HCT116 (cell line): Measurements from ENCODE around the gene MESD. TPM values are rescaled to one million over a fixed set of nuclear protein-coding genes. Genes with fewer than 3 reads are reported as not detected.

Experiments
- ATAC-seq: fragments of 200-7000 bp; cut with Tn5 transposase; 2 replicates; pipeline ENCODE4 v1.9.1; 2020; ENCODE audit warnings: mild to moderate bottlenecking, moderate library complexity
- BruUV-seq: library from RNA; stranded (reverse); fragments of 400-500 nt; replicated peaks from 2 replicates; lab custom pipeline; 2021; lab: Mats Ljungman, UMichigan
- CTCF ChIA-PET: fragments of 300-600 bp; sonication (Branson Sonifier 250); formaldehyde crosslinking; loops from one replicate; lab custom pipeline; 2021; ENCODE audit warnings: antibody characterized with exemption; lab: Charles Lee
- POLR2A ChIA-PET: fragments of 300-600, 350-600 bp; sonication (Branson Sonifier 250); formaldehyde crosslinking; loops from one replicate; lab custom pipeline; 2021; ENCODE audit warnings: antibody characterized with exemption; lab: Charles Lee
- RAD21 ChIA-PET, 2 experiments: fragments of 300-600 bp; sonication (Branson Sonifier 250); formaldehyde crosslinking; loops; one replicate each; lab custom pipeline; 2023; ENCODE audit warnings: low total read pairs in 2 of 2; ENCODE audit not compliant: uncharacterized antibody in 2 of 2, unreplicated experiment in 2 of 2, low non-redundant PET in 1 of 2; lab: Charles Lee
- DNase-seq: peaks from one replicate; pipeline ENCODE4 v3.0.0-alpha.2; 2010; ENCODE audit warnings: low read depth, low spot score
- H2AFZ ChIP-seq: fragments of 200-600 bp; shearing (Covaris generic), sonication (generic); 2 replicates; pipeline ENCODE4 v1.6.1; 2017; ENCODE audit warnings: low read depth, mixed run types, mixed read lengths, antibody characterized with exemption, low read length; ENCODE audit not compliant: poor library complexity, severe bottlenecking
- H3K27ac ChIP-seq: 2 replicates; pipeline ENCODE4 v1.5.1; 2012; ENCODE audit warnings: low read depth, low read length
- H3K27me3 ChIP-seq: fragments of 200-600 bp; sonication (generic); 2 replicates; pipeline ENCODE4 v1.6.1; 2016; ENCODE audit warnings: mixed run types, low read length, mixed read lengths; ENCODE audit not compliant: insufficient read depth
- H3K36me3 ChIP-seq, 2 experiments: fragments of 200-500 bp in 1 of 2; fragments of 200-600 bp in 1 of 2; sonication (Bioruptor generic) in 1 of 2; sonication (generic) in 1 of 2; 2 replicates each; pipeline versions ENCODE4 v1.5.1 to v1.6.1; 2014 to 2016; ENCODE audit warnings: low read length in 2 of 2, inconsistent platforms in 1 of 2, mixed read lengths in 1 of 2, mixed run types in 1 of 2; ENCODE audit not compliant: insufficient read depth in 2 of 2, control insufficient read depth in 1 of 2
- H3K4me1 ChIP-seq, 2 experiments: fragments of 200-600 bp in 1 of 2; sonication (generic) in 1 of 2; 2 replicates each; pipeline versions ENCODE4 v1.5.1 to v1.6.1; 2012 to 2017; ENCODE audit warnings: low read length in 2 of 2, inconsistent platforms in 1 of 2, mild to moderate bottlenecking in 1 of 2, mixed read lengths in 1 of 2, mixed run types in 1 of 2, moderate library complexity in 1 of 2; ENCODE audit not compliant: insufficient read depth in 2 of 2, control insufficient read depth in 1 of 2
- H3K4me2 ChIP-seq: fragments of 200-600 bp; sonication (generic); 2 replicates; pipeline ENCODE4 v1.6.1; 2017; ENCODE audit warnings: mixed run types, low read length, mixed read lengths
- H3K4me3 ChIP-seq, 2 experiments: fragments of 200-600 bp in 1 of 2; sonication (generic) in 1 of 2; replicated peaks in 1 of 2; 2 replicates each; pipeline ENCODE4 v1.5.1; 2011 to 2016; ENCODE audit warnings: low read length in 2 of 2, control low read depth in 1 of 2, low read depth in 1 of 2, mild to moderate bottlenecking in 1 of 2, mixed read lengths in 1 of 2, mixed run types in 1 of 2
- H3K79me2 ChIP-seq: fragments of 200-600 bp; sonication (generic); 2 replicates; pipeline ENCODE4 v1.6.1; 2017; ENCODE audit warnings: mild to moderate bottlenecking, mixed run types, low read length, moderate library complexity, mixed read lengths; ENCODE audit not compliant: insufficient read depth
- H3K9ac ChIP-seq: fragments of 200-600 bp; sonication (generic); 2 replicates; pipeline ENCODE4 v1.6.1; 2016; ENCODE audit warnings: low read length, mixed read lengths
- H3K9me2 ChIP-seq: fragments of 200-600 bp; sonication (generic), shearing (Covaris generic); 2 replicates; pipeline ENCODE4 v1.6.1; 2017; ENCODE audit warnings: mixed run types, mild to moderate bottlenecking, moderate library complexity; ENCODE audit not compliant: insufficient read depth
- H3K9me3 ChIP-seq, 2 experiments: fragments of 200-500 bp in 1 of 2; fragments of 200-600 bp in 1 of 2; sonication (Bioruptor generic) in 1 of 2; sonication (generic) in 1 of 2; 2 replicates each; pipeline ENCODE4 v1.6.1; 2014 to 2017; ENCODE audit warnings: low read length in 2 of 2, mixed read lengths in 2 of 2, inconsistent platforms in 1 of 2, low read depth in 1 of 2, mild to moderate bottlenecking in 1 of 2, mixed run types in 1 of 2, moderate library complexity in 1 of 2; ENCODE audit not compliant: control insufficient read depth in 1 of 2, insufficient read depth in 1 of 2
- H4K20me1 ChIP-seq: fragments of 200-600 bp; sonication (generic), shearing (Covaris generic); 2 replicates; pipeline ENCODE4 v1.6.1; 2017; ENCODE audit warnings: mixed run types, mild to moderate bottlenecking, moderate library complexity; ENCODE audit not compliant: insufficient read depth
- CBX3 ChIP-seq: IDR thresholded peaks from 2 replicates; pipeline ENCODE4 v1.6.1; 2012; ENCODE audit warnings: low read depth
- CEBPB ChIP-seq: IDR thresholded peaks from 2 replicates; pipeline ENCODE4 v1.6.1; 2012; ENCODE audit warnings: low read depth
- CTCF ChIP-seq, 3 experiments: fragments of 200-600 bp in 1 of 3; sonication (generic) in 1 of 3; IDR thresholded peaks in 2 of 3; conservative IDR thresholded peaks in 1 of 3; 2 replicates each; pipeline ENCODE4 v1.5.1; 2012 to 2017; ENCODE audit warnings: low read depth in 2 of 3, low read length in 2 of 3, antibody characterized with exemption in 1 of 3, borderline replicate concordance in 1 of 3, control low read depth in 1 of 3, mild to moderate bottlenecking in 1 of 3, mixed read lengths in 1 of 3, mixed run types in 1 of 3, moderate library complexity in 1 of 3; ENCODE audit not compliant: insufficient read depth in 1 of 3
- EGR1 ChIP-seq: IDR thresholded peaks from 2 replicates; pipeline ENCODE4 v1.6.1; 2012; ENCODE audit warnings: low read depth
- ELF1 ChIP-seq: IDR thresholded peaks from 2 replicates; pipeline ENCODE4 v1.6.1; 2012; ENCODE audit warnings: low read depth, borderline replicate concordance
- EZH2phosphoT487 ChIP-seq: fragments of 200-600 bp; IDR thresholded peaks from 2 replicates; pipeline ENCODE4 v1.6.1; 2018; ENCODE audit warnings: antibody characterized with exemption, borderline replicate concordance
- FOSL1 ChIP-seq: IDR thresholded peaks from 2 replicates; pipeline ENCODE4 v1.6.1; 2012; ENCODE audit warnings: low read depth
- JUND ChIP-seq: IDR thresholded peaks from 2 replicates; pipeline ENCODE4 v1.6.1; 2012
- MAX ChIP-seq: IDR thresholded peaks from 2 replicates; pipeline ENCODE4 v1.6.1; 2012
- POLR2A ChIP-seq: IDR thresholded peaks from 2 replicates; pipeline ENCODE4 v1.7.0; 2011; ENCODE audit warnings: borderline replicate concordance; ENCODE audit not compliant: insufficient read depth, insufficient read length; ENCODE audit errors: extremely low read depth
- RAD21 ChIP-seq: IDR thresholded peaks from 2 replicates; pipeline ENCODE4 v1.6.1; 2012; ENCODE audit warnings: low read depth, mild to moderate bottlenecking
- SRF ChIP-seq: IDR thresholded peaks from 2 replicates; pipeline ENCODE4 v1.6.1; 2012; ENCODE audit warnings: low read depth
- TCF7L2 ChIP-seq: IDR thresholded peaks from 2 replicates; pipeline ENCODE4 v1.7.0; 2011; ENCODE audit warnings: borderline replicate concordance, inconsistent platforms; ENCODE audit not compliant: insufficient read depth, insufficient read length; ENCODE audit errors: extremely low read depth
- YY1 ChIP-seq: IDR thresholded peaks from 2 replicates; pipeline ENCODE4 v1.6.1; 2011; ENCODE audit warnings: low read length, low read depth, moderate library complexity, mild to moderate bottlenecking; ENCODE audit not compliant: insufficient replicate concordance; ENCODE audit errors: extremely low read depth
- ZBTB33 ChIP-seq: IDR thresholded peaks from 2 replicates; pipeline ENCODE4 v1.6.1; 2011; ENCODE audit warnings: mild to moderate bottlenecking, low read length, moderate library complexity; ENCODE audit not compliant: insufficient replicate concordance; ENCODE audit errors: extremely low read depth
- ZFX ChIP-seq: fragments of 450-650 bp; IDR thresholded peaks from 2 replicates; pipeline ENCODE4 v1.6.1; 2017
- ZNF274 ChIP-seq: fragments of 200-500 bp; sonication (Bioruptor generic); IDR thresholded peaks from 2 replicates; pipeline ENCODE4 v1.6.1; 2014; ENCODE audit warnings: mild to moderate bottlenecking, low read depth, low read length, inconsistent platforms
- intact Hi-C: fragments of 100-400 bp; cut with micrococcal nuclease; formaldehyde crosslinking; loops from 2 replicates; pipeline ENCODE4 v1.10.0; 2022
- total RNA-seq: library from RNA; stranded (reverse); gene quantifications from one replicate; pipeline ENCODE4 v1.2.1, GENCODE V29; 2021; ENCODE audit not compliant: unreplicated experiment
- TF ChIP-seq, protein P1 (sequence below): IDR thresholded peaks from 2 replicates; pipeline ENCODE4 v1.6.1; 2012; ENCODE audit warnings: low read depth
- TF ChIP-seq, protein P2 (sequence below): IDR thresholded peaks from 2 replicates; pipeline ENCODE4 v1.6.1; 2012

Gene MESD
- total RNA-seq, 1 experiment from 2014 or later: 22.5 TPM

DNA sequence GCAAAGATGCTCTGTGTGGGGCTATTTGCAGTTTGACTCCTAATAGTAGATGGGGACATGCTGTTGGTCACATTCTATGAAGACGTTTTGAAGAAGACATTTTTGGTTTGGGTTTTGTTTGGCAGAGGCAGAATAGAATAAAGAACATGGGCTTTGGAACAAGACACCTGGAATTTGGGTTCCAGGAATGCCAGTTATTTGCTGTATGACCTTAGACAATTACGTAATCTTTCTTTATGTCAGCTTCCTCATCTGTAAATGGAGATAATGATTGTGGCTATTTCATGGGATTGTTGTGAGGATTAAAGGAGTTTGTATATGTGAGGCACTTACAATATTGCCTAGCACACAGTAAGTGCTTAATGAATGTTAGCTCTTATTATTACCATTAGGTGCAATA, 91.6 kb downstream of the MESD start:
- BruUV-seq: no TSS peak
- RAD21 ChIA-PET: no interaction called here
- no peak for TF ChIP-seq FOSL1
- TF ChIP-seq, protein P1, sequence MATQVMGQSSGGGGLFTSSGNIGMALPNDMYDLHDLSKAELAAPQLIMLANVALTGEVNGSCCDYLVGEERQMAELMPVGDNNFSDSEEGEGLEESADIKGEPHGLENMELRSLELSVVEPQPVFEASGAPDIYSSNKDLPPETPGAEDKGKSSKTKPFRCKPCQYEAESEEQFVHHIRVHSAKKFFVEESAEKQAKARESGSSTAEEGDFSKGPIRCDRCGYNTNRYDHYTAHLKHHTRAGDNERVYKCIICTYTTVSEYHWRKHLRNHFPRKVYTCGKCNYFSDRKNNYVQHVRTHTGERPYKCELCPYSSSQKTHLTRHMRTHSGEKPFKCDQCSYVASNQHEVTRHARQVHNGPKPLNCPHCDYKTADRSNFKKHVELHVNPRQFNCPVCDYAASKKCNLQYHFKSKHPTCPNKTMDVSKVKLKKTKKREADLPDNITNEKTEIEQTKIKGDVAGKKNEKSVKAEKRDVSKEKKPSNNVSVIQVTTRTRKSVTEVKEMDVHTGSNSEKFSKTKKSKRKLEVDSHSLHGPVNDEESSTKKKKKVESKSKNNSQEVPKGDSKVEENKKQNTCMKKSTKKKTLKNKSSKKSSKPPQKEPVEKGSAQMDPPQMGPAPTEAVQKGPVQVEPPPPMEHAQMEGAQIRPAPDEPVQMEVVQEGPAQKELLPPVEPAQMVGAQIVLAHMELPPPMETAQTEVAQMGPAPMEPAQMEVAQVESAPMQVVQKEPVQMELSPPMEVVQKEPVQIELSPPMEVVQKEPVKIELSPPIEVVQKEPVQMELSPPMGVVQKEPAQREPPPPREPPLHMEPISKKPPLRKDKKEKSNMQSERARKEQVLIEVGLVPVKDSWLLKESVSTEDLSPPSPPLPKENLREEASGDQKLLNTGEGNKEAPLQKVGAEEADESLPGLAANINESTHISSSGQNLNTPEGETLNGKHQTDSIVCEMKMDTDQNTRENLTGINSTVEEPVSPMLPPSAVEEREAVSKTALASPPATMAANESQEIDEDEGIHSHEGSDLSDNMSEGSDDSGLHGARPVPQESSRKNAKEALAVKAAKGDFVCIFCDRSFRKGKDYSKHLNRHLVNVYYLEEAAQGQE: no peak
- no peak for TF ChIP-seq POLR2A
- TF ChIP-seq, protein P2, sequence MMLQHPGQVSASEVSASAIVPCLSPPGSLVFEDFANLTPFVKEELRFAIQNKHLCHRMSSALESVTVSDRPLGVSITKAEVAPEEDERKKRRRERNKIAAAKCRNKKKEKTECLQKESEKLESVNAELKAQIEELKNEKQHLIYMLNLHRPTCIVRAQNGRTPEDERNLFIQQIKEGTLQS: no peak
- TF ChIP-seq CBX3: no peak
- no peak for TF ChIP-seq CTCF (IDR thresholded peaks at IDR 0.05 in 2 of 3, conservative IDR thresholded peaks at IDR 0.05 in 1 of 3; ENCODE audit: borderline replicate concordance in 1 of 3, insufficient read depth in 1 of 3, low read depth in 2 of 3, low read length in 2 of 3)
- TF ChIP-seq MAX: no peak
- TF ChIP-seq CEBPB: no peak
- no peak for TF ChIP-seq SRF
- TF ChIP-seq EZH2phosphoT487: no peak
- TF ChIP-seq ELF1: no peak
- TF ChIP-seq RAD21: no peak
- TF ChIP-seq ZFX: no peak
- no peak for TF ChIP-seq ZNF274
- no peak for TF ChIP-seq EGR1
- TF ChIP-seq TCF7L2: no peak
- no peak for TF ChIP-seq YY1
- TF ChIP-seq JUND: no peak
- no peak for TF ChIP-seq ZBTB33
- POLR2A ChIA-PET: no interaction called here
- no peaks in the 10 kb centered on the region for H3K79me2 ChIP-seq
- no peak overlapping the region for H3K4me2 ChIP-seq
- no peaks in the 10 kb centered on the region for H3K4me1 ChIP-seq
- DNase-seq: no peak
- no peak overlapping the region for H3K4me3 ChIP-seq
- intact Hi-C loops: no loop called here
- no peaks in the 10 kb centered on the region for H3K36me3 ChIP-seq
- no peak for ATAC-seq
- H3K27me3 ChIP-seq: no peaks in the 10 kb centered on the region
- no peak overlapping the region for H3K27ac ChIP-seq
- CTCF ChIA-PET: no interaction called here
- no peaks in the 10 kb centered on the region for H4K20me1 ChIP-seq
- peaks cover 0 to 6% of the 10 kb centered on the region in 2 experiments; a peak in 2 of 4 replicates for H3K9me3 ChIP-seq
- H3K9me2 ChIP-seq: no peaks in the 10 kb centered on the region
- H3K9ac ChIP-seq: no peak overlapping the region
- H2AFZ ChIP-seq: no peak overlapping the region
